DMS 273 treated with DMSO at 0.1 percent for 48 hours (cell line): ENCODE results near the gene ZNF580.

ENCODE experiments used
- DNase-seq: peaks from one replicate; lab custom pipeline; 2025; lab: John Stamatoyannopoulos, UW

ZNF580 gene

DNA sequence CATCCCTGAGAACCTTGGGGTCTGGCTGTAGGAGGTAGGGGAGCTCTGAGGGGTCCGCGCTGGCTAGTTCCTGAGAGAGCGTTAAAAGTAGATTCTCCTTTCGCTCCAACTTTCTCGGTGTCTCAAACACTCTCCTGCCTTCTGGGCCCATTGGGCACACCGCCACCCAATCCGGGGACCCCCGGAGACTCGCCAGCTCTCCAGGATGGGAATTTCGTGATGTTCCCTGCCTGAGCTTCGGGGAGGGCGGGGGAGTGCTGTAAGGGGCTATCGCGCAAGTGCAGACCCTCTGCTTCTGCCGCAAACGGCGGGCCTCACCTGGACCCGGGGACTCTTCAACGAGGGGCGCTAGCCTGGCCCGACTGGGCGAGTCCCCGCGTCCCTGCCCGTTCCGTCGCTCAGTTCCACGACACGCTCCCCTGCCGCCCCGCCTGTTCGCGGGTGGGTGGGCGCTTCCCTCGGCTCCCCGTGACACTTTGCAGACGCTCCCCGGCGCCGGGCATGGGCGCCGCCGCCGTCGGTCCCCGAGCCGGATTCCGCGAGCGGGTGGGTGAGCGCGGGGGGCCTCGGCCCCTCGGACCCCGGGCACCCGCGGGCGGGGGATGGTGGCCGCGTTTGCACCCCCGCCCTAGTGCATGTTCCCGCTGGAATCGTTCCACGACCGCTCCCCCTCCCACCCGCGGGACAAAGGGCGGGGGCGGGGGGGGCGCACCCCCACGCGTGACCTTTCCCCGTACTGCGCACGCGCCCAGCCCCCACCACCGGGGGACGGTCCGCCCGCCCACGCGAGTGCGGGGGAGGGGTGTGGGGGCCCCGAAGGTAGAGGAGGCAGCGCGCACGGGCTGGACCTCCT is 7.2 kb downstream of the ZNF580 start, which contains the start of gene CCDC106:
TSS of gene CCDC106 (plus strand) at position 481 of the 853 bp plus-strand sequence. CDS start 835 bp downstream, outside the sequence.
- no peak for DNase-seq

DNA sequence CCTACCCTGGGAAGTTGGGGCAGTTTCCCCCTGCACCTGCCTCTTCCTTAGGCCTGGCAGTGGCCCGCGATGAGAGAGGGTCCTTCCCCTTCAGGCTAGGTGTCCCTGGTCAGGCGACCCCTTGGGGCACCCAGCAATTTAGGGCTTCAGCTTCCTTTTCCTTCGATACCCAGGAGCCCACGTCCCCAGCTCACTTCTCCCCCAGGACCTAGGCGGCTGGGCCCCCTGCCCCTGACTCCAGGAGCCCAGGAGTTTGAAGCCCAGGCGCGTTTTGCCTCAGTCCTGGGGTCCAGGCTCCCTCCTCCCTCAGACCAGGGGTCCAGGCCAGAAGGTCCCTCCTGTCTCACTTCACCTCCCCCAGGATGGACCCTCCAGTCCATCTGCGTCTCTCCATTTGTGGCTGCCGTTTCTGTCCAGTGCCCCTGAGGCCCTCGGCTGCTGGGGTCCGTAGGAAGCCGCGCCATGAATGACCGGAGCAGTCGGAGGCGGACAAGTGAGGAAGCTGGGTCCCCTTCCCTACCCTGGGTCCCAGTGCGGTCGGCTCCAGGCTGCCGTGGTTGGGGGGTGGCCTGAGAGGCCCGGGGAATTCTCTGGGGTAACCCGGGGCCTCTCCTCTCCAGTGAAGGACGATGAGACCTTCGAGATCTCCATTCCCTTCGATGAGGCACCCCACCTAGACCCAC is 7.9 kb downstream of the ZNF580 start:
- no peak for DNase-seq

- no peak for DNase-seq
Observed at GRCh38 chr19:55649268-55650125, 8.7 kb downstream of the ZNF580 start.

- DNase-seq = no peak
Observed at GRCh38 chr19:55650126-55650557, 9.3 kb downstream of the ZNF580 start.

DNA sequence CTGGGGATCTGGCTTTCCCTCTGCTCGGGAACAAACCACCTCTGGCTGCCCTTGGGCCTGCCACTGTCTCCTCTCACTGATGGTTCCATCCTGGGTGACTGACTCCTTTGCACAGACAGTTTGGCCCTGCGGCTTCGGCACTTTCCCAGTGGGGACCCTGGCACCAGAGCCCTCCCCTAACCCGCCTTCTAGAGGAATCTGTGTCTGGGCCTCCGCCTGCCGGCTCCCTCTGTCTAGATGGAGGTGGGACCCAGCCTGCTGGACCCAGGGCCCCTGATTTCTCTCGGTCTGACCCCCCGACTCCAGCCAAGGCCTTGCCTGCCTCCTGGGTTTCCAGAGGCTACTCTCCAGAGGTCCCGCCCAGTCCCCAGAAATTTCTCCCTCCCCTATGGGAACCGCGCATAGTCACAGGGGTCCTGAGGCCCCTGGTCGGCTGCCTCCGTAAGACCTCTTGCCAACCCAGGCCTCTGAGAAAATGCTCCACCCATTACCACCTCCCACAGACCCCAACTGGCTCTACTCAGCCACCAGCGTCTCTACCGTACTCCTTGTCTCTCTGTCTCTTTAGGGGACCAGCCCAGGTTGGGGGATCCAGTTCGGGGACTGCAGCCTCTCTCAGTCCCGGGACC is 9.9 kb downstream of the ZNF580 start:
- no peak for DNase-seq

- DNase-seq = no peak
Observed at GRCh38 chr19:55651236-55651635, 10.4 kb downstream of the ZNF580 start.

GRCh38 chr19:55652311-55653128 is 11.7 kb downstream of the ZNF580 start:
- DNase-seq = no peak

DNA sequence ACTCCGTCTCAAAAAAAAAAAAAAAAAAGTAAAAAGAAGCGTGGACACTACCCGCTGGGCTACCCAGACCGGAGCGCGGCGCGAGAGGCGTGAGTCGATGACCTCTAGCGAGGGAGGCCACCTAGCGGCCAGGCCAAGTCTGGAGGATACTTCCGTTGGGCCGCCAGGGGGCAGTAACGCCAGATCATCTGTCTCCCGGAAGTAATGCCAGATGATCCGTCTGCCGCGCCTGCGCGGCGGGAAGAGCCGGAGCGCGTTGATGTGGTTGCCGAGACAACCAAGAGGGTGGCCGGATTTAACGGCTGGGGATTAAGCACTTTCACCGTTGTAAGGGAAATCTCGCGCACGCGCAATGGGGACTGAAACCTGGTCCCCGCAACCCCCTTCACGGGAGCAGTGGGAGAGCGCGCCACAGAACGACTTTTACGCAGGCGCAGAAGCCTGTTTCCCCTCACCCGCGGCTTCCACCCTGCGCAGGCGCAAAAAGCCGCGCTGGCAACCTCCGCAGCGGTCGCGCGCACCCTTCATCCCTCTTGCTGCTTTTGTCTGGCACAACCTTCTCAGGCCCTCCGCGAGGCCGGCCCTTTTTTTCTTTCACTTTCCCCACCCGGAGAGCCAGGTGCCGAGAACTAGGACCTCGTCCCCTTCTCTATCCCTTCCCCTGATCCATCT is 13.0 kb downstream of the ZNF580 start:
- DNase-seq = peak; percentile 94

- DNase-seq = peak; percentile 96
Observed at GRCh38 chr19:55654323-55654867, 13.6 kb downstream of the ZNF580 start.

GRCh38 chr19:55654868-55655647 is 14.3 kb downstream of the ZNF580 start, which contains the start of gene U2AF2:
U2AF2 (plus strand) TSS chr19:55655035; CDS start chr19:55655105, 70 bp downstream.
- DNase-seq = peak; percentile 90

- DNase-seq = no peak
Observed at GRCh38 chr19:55655648-55656040, 14.8 kb downstream of the ZNF580 start.

- DNase-seq = no peak
Observed at GRCh38 chr19:55656552-55656951, 15.8 kb downstream of the ZNF580 start.

DNA sequence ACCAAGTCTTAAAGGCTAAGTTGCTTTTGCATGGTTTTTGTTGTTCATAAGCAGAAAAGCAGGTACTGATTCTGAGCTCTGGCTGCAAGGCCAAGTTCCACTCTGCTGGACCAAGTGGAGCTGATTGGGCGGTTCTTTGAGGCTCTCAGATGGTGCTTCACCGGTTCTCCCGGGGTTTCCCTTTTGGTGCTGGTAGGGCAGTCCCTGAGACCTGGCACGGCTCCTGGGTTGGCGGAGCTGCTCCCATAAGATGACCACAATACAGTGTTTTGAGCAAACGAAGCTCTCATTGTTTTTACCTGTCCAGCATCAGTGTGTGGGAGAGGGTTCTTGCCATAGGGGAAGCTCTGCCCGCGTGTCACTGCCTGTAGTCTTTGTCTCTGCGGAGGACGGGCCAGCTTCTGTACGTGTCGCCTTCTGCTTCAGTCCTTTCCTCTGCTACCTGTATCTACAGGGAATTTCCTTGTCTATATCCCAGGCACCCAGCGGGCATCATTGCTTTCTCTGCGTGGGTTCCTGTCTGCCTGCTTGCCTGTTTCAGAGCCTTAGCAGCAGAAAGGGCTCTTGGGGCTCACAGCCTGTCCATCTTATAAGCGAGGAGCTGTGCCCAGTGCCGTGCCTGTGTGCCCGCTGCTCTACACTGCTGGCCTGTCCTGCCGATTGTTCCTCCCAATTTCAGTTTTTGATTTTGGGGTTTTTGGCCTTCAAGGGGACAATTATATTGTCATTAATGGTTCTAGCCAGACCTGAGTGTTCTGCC is 16.4 kb downstream of the ZNF580 start:
- DNase-seq = no peak

DNA sequence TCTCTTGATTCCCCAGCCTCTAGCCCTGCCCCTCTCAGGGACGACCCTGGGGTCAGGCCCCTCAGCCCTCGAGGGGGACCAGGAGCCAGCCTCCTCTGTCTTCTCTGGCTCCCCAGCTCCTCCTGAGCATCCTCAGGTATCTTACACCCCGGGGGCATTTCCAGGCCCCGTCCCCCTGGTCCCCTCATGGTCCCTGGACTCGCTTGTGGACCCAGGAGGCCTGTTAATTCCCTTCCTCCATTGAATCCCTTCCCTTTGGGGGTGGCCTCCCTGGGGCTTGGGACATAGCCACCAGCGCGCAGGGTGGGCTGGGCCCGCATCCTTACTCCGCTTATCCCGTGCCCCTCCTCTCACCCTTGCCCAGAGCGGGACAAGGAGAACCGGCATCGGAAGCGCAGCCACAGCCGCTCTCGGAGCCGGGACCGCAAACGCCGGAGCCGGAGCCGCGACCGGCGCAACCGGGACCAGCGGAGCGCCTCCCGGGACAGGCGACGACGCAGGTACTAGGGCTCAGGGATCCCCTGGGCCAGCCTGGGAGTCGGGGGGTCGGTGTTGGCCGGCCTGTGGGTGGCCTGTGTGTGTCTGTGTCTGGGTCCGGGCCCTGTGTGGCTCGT is 18.2 kb downstream of the ZNF580 start:
- no peak for DNase-seq

GRCh38 chr19:55659822-55660221 is 19.0 kb downstream of the ZNF580 start:
- DNase-seq = no peak

DNA sequence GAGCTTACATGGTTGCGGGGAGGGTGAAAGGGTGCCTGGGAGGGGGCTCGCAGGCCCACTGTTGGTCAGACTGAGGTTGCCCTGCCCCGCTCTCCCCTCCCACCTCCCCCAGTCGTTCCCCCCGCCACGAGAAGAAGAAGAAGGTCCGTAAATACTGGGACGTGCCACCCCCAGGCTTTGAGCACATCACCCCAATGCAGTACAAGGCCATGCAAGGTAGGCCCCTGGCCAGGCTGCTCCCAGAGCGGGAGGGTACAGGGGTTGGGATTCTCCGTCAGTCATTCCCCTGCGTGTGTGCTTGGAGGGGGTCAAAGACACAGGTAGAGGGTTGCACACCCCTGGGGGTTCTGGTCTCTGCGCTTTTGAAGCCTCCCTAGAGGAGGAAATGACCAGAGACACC is 19.6 kb downstream of the ZNF580 start:
- no peak for DNase-seq

DNA sequence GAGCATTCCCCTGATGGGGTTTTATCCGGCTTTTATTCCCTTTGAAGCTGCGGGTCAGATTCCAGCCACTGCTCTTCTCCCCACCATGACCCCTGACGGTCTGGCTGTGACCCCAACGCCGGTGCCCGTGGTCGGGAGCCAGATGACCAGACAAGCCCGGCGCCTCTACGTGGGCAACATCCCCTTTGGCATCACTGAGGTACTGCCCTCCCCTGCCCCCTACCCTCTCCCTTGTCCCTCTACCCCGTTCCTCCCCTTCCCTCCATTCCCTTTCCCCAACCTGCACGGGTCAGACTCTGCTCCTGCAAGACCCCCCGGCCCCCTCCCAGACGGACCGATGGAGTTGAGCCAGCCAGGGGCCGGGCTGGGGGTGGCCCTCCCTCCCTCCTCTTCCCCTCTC is 20.2 kb downstream of the ZNF580 start:
- no peak for DNase-seq

- DNase-seq = no peak
Observed at GRCh38 chr19:55661826-55662225, 21.0 kb downstream of the ZNF580 start.
